ENCODE results near the gene CAMK1.
"Not testable (repeated sequence)": the region's sequence is repeated elsewhere in the genome, so short reads cannot be mapped to it uniquely, and the experiment has no call there.

DNA sequence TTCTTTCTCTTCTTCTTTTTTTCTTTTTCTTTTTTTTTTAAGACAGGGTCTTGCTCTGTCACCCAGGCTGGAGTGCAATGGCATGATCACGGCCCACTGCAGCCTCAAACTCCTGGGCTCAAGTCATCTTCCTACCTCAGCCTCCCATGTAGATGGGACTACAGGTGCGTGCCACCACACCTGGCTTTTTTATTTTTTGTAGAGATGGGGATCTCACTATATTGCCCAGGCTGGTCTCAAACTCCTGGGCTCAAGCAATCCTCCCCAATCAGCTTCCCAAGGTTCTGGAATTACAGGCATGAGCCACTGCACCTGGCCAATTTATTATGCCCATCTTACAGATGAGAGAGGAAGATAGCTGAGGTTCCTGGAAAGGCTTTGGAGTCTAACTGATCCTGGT, 1.3 kb upstream of the CAMK1 start:
- TF ChIP-seq, protein P1, sequence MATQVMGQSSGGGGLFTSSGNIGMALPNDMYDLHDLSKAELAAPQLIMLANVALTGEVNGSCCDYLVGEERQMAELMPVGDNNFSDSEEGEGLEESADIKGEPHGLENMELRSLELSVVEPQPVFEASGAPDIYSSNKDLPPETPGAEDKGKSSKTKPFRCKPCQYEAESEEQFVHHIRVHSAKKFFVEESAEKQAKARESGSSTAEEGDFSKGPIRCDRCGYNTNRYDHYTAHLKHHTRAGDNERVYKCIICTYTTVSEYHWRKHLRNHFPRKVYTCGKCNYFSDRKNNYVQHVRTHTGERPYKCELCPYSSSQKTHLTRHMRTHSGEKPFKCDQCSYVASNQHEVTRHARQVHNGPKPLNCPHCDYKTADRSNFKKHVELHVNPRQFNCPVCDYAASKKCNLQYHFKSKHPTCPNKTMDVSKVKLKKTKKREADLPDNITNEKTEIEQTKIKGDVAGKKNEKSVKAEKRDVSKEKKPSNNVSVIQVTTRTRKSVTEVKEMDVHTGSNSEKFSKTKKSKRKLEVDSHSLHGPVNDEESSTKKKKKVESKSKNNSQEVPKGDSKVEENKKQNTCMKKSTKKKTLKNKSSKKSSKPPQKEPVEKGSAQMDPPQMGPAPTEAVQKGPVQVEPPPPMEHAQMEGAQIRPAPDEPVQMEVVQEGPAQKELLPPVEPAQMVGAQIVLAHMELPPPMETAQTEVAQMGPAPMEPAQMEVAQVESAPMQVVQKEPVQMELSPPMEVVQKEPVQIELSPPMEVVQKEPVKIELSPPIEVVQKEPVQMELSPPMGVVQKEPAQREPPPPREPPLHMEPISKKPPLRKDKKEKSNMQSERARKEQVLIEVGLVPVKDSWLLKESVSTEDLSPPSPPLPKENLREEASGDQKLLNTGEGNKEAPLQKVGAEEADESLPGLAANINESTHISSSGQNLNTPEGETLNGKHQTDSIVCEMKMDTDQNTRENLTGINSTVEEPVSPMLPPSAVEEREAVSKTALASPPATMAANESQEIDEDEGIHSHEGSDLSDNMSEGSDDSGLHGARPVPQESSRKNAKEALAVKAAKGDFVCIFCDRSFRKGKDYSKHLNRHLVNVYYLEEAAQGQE (IDR thresholded peaks at IDR 0.05; ENCODE audit: insufficient replicate concordance, low read depth): not testable (repeated sequence)
- TF ChIP-seq, protein P2, sequence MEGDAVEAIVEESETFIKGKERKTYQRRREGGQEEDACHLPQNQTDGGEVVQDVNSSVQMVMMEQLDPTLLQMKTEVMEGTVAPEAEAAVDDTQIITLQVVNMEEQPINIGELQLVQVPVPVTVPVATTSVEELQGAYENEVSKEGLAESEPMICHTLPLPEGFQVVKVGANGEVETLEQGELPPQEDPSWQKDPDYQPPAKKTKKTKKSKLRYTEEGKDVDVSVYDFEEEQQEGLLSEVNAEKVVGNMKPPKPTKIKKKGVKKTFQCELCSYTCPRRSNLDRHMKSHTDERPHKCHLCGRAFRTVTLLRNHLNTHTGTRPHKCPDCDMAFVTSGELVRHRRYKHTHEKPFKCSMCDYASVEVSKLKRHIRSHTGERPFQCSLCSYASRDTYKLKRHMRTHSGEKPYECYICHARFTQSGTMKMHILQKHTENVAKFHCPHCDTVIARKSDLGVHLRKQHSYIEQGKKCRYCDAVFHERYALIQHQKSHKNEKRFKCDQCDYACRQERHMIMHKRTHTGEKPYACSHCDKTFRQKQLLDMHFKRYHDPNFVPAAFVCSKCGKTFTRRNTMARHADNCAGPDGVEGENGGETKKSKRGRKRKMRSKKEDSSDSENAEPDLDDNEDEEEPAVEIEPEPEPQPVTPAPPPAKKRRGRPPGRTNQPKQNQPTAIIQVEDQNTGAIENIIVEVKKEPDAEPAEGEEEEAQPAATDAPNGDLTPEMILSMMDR (IDR thresholded peaks at IDR 0.05; ENCODE audit: insufficient read depth, low read length): not testable (repeated sequence)
- TF ChIP-seq POLR2AphosphoS5, GABPA (IDR thresholded peaks at IDR 0.05; ENCODE audit: low read depth): not testable (repeated sequence)
